Measurements from ENCODE around the gene MGARP. TPM values are rescaled to one million over a fixed set of nuclear protein-coding genes. Genes with fewer than 3 reads are reported as not detected.
A peak's percentile ranks its signal among the peaks of the same experiment; 100 is the strongest.
"Not testable (repeated sequence)": the region's sequence is repeated elsewhere in the genome, so short reads cannot be mapped to it uniquely, and the experiment has no call there.

MGARP gene
- total and polyA plus RNA-seq, 12 donors: 0.36 to 2.3 (median 1.4) TPM; not detected in 1

GRCh38 chr4:139266208-139266582 lies 13.8 kb downstream of the MGARP start:
- peak overlapping the region in 8 of 10 donors; percentile 18 to 66 (median 44) for H3K27ac ChIP-seq
- H3K36me3 ChIP-seq: no peaks in the 10 kb centered on the region
- DNase-seq (no peak), ATAC-seq (peak in 3 of 8 donors; percentile 13 to 14 (median 13))
- peaks cover 0 to 17% (median 13%) of the 10 kb centered on the region in 9 donors for H3K4me1 ChIP-seq
- H3K27me3 ChIP-seq: no peaks in the 10 kb centered on the region
- TF ChIP-seq, protein P1, sequence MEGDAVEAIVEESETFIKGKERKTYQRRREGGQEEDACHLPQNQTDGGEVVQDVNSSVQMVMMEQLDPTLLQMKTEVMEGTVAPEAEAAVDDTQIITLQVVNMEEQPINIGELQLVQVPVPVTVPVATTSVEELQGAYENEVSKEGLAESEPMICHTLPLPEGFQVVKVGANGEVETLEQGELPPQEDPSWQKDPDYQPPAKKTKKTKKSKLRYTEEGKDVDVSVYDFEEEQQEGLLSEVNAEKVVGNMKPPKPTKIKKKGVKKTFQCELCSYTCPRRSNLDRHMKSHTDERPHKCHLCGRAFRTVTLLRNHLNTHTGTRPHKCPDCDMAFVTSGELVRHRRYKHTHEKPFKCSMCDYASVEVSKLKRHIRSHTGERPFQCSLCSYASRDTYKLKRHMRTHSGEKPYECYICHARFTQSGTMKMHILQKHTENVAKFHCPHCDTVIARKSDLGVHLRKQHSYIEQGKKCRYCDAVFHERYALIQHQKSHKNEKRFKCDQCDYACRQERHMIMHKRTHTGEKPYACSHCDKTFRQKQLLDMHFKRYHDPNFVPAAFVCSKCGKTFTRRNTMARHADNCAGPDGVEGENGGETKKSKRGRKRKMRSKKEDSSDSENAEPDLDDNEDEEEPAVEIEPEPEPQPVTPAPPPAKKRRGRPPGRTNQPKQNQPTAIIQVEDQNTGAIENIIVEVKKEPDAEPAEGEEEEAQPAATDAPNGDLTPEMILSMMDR (IDR thresholded peaks at IDR 0.05): no peak
- 6 to 10% methylated on average over 1 of the region's 1 CpG for WGBS, 2 donors
- peak overlapping the region in 7 of 10 donors; percentile 31 to 49 (median 47) for H3K4me3 ChIP-seq
- intact Hi-C loops (cut with DNase I): no loop called here
- no peaks in the 10 kb centered on the region for H3K9me3 ChIP-seq

- H3K4me1 ChIP-seq: peaks cover 0 to 17% (median 13%) of the 10 kb centered on the region in 9 donors
- DNase-seq (no peak), ATAC-seq (no peak)
- no peak overlapping the region for H3K4me3 ChIP-seq
- WGBS, 2 donors: 64% methylated on average over 3 of the region's 3 CpGs
- no peaks in the 10 kb centered on the region for H3K27me3 ChIP-seq
- no peaks in the 10 kb centered on the region for H3K36me3 ChIP-seq
- H3K9me3 ChIP-seq: no peaks in the 10 kb centered on the region
- TF ChIP-seq, protein P1 (IDR thresholded peaks at IDR 0.05): no peak
- H3K27ac ChIP-seq: peak overlapping the region in 1 of 10 donors; percentile 38
- intact Hi-C loops (cut with DNase I): no loop called here
Measured at GRCh38 chr4:139265654-139266053, 14.4 kb downstream of the MGARP start.

DNA sequence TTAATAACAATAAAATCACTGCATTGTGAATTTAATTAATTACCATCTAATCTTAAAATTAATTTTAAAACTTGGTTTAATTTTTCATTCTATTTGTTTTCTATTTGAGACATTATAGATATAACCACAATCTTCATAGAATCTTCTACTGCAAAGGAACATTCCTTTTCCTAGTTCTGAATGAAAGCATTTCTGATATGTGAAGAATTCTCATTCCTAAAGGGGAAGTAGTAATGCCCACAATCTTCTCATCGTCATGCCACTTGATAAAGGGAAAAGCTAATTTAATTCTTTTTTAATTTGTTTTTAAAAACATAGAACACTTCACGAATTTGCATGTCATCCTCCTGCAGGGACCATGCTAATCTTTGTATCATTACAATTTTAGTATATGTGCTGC lies 23.7 kb downstream of the MGARP start:
- H3K9me3 ChIP-seq: no peaks in the 10 kb centered on the region
- ATAC-seq (no peak), DNase-seq (no peak)
- TF ChIP-seq, protein P1 (IDR thresholded peaks at IDR 0.05): no peak
- no peaks in the 10 kb centered on the region for H3K27me3 ChIP-seq
- H3K36me3 ChIP-seq: no peaks in the 10 kb centered on the region
- WGBS, 2 donors: 48 to 53% methylated on average over 2 of the region's 2 CpGs
- H3K27ac ChIP-seq: no peak overlapping the region
- no peak overlapping the region for H3K4me3 ChIP-seq
- intact Hi-C loops (cut with DNase I): no loop called here
- no peaks in the 10 kb centered on the region for H3K4me1 ChIP-seq

GRCh38 chr4:139255581-139255980 lies 24.4 kb downstream of the MGARP start:
- H3K4me3 ChIP-seq; H3K27ac ChIP-seq; intact Hi-C loops (cut with DNase I); ATAC-seq; DNase-seq; H3K27me3 ChIP-seq; H3K36me3 ChIP-seq; H3K4me1 ChIP-seq; H3K9me3 ChIP-seq: not testable (repeated sequence)
- WGBS, 2 donors: 92 to 95% methylated on average over 6 of the region's 6 CpGs

DNA sequence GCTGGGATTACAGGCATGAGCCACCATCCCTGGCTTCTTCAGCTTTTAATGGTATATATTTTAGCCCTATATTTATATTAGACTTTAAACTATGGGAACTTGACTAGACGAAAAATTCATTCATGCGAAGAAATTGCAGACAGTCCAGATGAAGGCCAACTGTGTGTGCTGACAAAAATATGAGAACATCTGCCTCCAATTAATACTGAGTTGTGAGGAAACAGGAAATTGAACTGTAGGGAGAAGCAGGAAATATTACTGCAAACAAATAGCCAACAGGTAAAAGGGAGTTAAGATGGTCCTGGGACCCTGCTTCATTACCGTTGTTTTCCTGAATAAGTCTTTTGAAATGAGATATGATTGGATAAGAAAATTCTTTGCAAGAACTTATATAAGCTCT lies 26.3 kb downstream of the MGARP start:
- no peaks in the 10 kb centered on the region for H3K9me3 ChIP-seq
- no peak for ATAC-seq
- H3K4me1 ChIP-seq: no peaks in the 10 kb centered on the region
- no peak for DNase-seq
- H3K27me3 ChIP-seq: no peaks in the 10 kb centered on the region
- intact Hi-C loops (cut with DNase I): no loop called here
- TF ChIP-seq, protein P1 (IDR thresholded peaks at IDR 0.05): no peak
- no peak overlapping the region for H3K27ac ChIP-seq
- H3K4me3 ChIP-seq: no peak overlapping the region
- H3K36me3 ChIP-seq: no peaks in the 10 kb centered on the region
- 69 to 79% methylated on average over 3 of the region's 3 CpGs for WGBS, 2 donors
